OCI-LY7 (cell line): ENCODE measurements around the gene DST.

Source experiments
- EZH2phosphoT487 ChIP-seq: fragments of 200-600 bp; sonication (generic); IDR thresholded peaks from 2 replicates; pipeline ENCODE4 v1.6.1; 2018; ENCODE audit warnings: low read depth, borderline replicate concordance, mild to moderate bottlenecking, mixed run types, antibody characterized with exemption, low read length, moderate library complexity, mixed read lengths
- TF ChIP-seq, protein P1 (sequence below): fragments of 200-600 bp; sonication (generic); conservative IDR thresholded peaks from 2 replicates; pipeline ENCODE4 v1.5.1; 2014; ENCODE audit warnings: mild to moderate bottlenecking, antibody characterized with exemption, low read length, moderate library complexity, mixed read lengths

DNA sequence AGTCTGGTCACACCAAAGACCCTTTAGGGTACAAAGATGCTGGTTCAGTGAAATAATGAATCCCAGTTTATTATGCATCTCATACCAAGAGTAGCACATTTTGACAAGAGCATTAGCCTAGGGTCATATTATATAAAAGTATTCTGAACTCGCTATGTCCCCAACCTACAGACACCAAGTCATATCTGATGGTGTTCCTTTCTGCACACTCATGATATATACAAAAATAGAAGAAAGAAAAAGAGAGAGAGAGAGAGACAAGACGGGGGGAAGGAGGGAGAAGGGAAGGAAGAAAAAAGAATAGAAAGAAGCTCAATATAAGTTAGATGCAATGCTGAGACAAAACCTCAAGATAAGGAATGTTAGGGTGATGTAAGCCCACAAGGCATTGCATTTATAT lies 131.1 kb downstream of the DST start:
- TF ChIP-seq, protein P1, sequence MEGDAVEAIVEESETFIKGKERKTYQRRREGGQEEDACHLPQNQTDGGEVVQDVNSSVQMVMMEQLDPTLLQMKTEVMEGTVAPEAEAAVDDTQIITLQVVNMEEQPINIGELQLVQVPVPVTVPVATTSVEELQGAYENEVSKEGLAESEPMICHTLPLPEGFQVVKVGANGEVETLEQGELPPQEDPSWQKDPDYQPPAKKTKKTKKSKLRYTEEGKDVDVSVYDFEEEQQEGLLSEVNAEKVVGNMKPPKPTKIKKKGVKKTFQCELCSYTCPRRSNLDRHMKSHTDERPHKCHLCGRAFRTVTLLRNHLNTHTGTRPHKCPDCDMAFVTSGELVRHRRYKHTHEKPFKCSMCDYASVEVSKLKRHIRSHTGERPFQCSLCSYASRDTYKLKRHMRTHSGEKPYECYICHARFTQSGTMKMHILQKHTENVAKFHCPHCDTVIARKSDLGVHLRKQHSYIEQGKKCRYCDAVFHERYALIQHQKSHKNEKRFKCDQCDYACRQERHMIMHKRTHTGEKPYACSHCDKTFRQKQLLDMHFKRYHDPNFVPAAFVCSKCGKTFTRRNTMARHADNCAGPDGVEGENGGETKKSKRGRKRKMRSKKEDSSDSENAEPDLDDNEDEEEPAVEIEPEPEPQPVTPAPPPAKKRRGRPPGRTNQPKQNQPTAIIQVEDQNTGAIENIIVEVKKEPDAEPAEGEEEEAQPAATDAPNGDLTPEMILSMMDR = no peak
- TF ChIP-seq EZH2phosphoT487 = no peak
